Measurements from ENCODE around the gene IFIT3. TPM values are rescaled to one million over a fixed set of nuclear protein-coding genes. Genes with fewer than 3 reads are reported as not detected.
"Not testable (repeated sequence)": the region's sequence is repeated elsewhere in the genome, so short reads cannot be mapped to it uniquely, and the experiment has no call there.

The IFIT3 gene
- total RNA-seq, 4 donors from 2014 or later = 9.2 to 58.5 (median 17.2) TPM

DNA sequence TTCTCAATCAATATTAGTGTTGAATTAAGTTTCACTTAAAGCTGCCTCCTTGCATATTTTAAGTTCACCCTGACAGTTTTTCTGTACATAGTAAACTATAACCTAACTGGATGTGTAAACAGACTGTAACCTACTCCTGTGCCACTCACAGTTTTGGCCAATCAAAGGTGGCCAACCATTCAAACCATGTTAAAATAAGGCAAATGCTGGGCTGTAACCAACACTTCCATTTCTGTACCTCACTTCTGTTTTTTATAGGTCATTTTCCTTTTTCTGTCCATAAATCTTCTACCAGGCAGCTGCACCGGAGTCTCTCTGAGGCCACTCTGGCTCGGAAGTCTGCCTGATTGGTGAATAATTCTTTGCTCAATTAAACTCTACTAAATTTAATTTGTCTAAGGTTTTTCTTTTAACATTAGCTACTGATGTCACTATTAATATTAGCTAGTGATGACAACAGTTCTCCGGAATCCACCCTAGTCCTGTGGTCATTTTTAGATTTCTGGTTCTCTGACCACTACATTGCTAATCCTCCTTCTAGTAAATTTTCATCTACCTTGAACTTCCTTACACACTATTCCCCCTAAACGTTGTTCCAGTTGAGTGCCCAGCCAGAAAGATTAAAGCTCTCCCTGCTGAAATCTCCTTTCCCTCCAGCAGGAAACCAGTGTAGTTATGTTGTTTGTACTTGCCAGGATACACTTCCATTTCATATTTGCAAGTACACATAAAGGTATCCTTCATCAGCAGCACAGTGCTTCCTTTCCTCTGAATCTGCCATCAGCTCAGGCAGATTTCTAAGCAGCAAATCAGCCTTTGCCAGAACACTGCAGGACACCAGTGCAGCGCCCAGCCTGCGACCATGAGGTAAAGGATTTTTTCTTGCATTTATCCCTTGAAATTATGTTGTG, 44.5 kb upstream of the IFIT3 start:
- TF ChIP-seq, protein P1, sequence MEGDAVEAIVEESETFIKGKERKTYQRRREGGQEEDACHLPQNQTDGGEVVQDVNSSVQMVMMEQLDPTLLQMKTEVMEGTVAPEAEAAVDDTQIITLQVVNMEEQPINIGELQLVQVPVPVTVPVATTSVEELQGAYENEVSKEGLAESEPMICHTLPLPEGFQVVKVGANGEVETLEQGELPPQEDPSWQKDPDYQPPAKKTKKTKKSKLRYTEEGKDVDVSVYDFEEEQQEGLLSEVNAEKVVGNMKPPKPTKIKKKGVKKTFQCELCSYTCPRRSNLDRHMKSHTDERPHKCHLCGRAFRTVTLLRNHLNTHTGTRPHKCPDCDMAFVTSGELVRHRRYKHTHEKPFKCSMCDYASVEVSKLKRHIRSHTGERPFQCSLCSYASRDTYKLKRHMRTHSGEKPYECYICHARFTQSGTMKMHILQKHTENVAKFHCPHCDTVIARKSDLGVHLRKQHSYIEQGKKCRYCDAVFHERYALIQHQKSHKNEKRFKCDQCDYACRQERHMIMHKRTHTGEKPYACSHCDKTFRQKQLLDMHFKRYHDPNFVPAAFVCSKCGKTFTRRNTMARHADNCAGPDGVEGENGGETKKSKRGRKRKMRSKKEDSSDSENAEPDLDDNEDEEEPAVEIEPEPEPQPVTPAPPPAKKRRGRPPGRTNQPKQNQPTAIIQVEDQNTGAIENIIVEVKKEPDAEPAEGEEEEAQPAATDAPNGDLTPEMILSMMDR (IDR thresholded peaks at IDR 0.05) = no peak
- ATAC-seq (ENCODE audit: low FRiP score) = peak; percentile 54
- no peak for DNase-seq (ENCODE audit: low spot score)

DNA sequence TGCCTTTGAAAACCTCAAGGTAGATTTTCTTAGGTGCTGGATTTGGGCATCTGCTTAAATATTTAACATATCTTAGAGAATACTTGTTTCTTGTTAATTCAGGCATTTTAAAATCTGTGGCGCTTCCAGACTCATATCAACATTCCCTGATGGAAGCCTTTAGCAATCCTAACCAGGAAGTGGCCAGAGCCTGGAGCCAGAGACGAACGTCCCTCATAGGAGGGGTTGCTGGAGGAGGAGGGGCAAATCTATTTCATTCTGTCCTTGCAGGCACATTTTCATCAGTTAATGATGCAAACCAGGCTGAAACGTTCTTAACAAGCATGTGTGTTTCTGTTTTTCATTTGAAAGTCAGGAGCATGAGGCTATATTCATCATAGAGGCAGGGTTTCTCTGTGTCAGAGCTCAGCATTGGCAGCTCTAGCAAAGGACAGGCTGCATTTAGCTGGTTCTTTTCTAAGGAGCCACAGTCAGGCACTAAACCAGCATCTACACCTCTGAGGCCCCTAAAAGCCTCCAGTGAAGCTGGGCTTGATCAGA, 43.8 kb upstream of the IFIT3 start:
- TF ChIP-seq, protein P1 (IDR thresholded peaks at IDR 0.05) = no peak
- DNase-seq (ENCODE audit: low spot score) (no peak), ATAC-seq (ENCODE audit: low FRiP score) (peak; percentile 89)

DNA sequence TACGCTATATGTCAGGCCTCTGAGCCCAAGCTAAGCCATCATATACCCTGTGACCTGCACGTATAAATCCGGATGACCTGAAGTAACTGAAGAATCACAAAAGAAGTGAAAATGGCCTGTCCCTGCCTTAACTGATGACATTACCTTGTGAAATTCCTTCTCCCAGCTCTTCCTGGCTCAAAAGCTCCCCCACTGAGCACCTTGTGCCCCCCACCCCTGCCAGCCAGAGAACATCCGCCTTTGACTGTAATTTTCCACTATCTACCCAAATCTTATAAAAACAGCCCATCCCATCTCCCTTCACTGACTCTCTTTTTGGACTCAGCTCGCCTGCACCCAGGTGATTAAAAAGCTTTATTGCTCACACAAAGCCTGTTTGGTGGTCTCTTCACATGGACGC, 43.1 kb upstream of the IFIT3 start:
- not testable (repeated sequence) for DNase-seq (ENCODE audit: low spot score); ATAC-seq (ENCODE audit: low FRiP score)

DNA sequence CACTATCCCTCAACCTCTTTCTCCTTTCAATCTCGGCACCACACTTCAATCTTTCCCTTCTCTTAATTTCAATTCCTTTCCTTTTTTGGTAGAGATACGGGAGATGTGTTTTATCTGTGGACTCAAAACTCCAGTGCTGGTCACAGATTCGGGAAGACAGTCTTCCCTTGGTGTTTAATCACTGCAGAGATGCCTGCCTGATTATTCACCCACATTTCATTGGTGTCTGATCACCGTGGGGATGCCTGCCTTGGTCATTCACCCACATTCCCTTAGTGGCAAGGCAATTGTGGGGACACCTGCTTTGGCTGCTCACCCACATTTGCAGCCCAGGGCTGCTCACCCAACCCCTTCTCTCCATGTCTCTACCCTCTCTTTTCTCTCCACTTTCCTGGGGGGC, 42.5 kb upstream of the IFIT3 start:
- not testable (repeated sequence) for DNase-seq (ENCODE audit: low spot score); ATAC-seq (ENCODE audit: low FRiP score)

GRCh38 chr10:89294721-89295239, 33.0 kb upstream of the IFIT3 start:
- no peak for DNase-seq (ENCODE audit: low spot score)
- ATAC-seq (ENCODE audit: low FRiP score) = no peak
- TF ChIP-seq, protein P1 (IDR thresholded peaks at IDR 0.05) = no peak

- DNase-seq (ENCODE audit: low spot score) (no peak), ATAC-seq (ENCODE audit: low FRiP score) (peak; percentile 89)
- TF ChIP-seq, protein P1 (IDR thresholded peaks at IDR 0.05) = no peak
These were observed 32.2 kb upstream of the IFIT3 start for GRCh38 chr10:89295597-89295996.

GRCh38 chr10:89296220-89296648, 31.6 kb upstream of the IFIT3 start:
- DNase-seq (ENCODE audit: low spot score) (no peak), ATAC-seq (ENCODE audit: low FRiP score) (peak; percentile 41)
- TF ChIP-seq, protein P1 (IDR thresholded peaks at IDR 0.05) = no peak

DNA sequence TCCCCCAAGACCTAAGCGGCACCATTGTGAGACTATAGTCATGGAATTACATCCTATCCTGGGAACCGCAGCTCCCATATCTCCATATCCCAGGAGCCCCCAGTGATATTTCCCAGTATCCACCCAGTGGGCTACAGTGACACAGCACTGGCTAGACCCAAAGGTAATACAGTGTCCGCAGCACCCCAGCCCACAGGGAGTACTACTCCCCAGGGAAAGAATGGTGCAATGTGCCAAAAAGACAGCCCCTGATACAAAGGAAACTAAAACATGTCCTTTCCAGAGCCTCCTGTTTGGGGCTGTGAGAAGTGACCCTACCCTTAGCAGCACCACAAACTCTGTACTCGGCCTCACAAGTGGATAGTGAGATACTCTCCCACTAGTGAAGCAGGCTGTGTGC, 30.4 kb upstream of the IFIT3 start:
- ATAC-seq (ENCODE audit: low FRiP score) = no peak
- TF ChIP-seq, protein P1 (IDR thresholded peaks at IDR 0.05) = no peak

More for the DNA sequence above, 30.4 kb upstream of the IFIT3 start:
- DNase-seq (ENCODE audit: low spot score) = no peak

Measured in omental fat pad (tissue), 4 donors.